Mucosa of rectum (tissue), 2 donors: ENCODE data around the gene IQSEC3.
A peak's percentile ranks its signal among the peaks of the same experiment; 100 is the strongest.

Experiments
- H3K27ac ChIP-seq, 2 donors: one replicate each; pipeline ENCODE4 v1.7.0; 2013; ENCODE audit warnings: inconsistent platforms in 2 of 2, low read depth in 2 of 2, low read length in 2 of 2
- H3K27me3 ChIP-seq, 2 donors: one replicate each; pipeline ENCODE4 v1.7.0; 2013; ENCODE audit warnings: low read length in 2 of 2; ENCODE audit not compliant: control insufficient read depth in 2 of 2, insufficient read depth in 2 of 2
- H3K36me3 ChIP-seq, 2 donors: one replicate each; pipeline ENCODE4 v1.7.0; 2013; ENCODE audit warnings: low read length in 2 of 2; ENCODE audit not compliant: control insufficient read depth in 2 of 2, insufficient read depth in 2 of 2
- H3K4me1 ChIP-seq, 2 donors: one replicate each; pipeline ENCODE4 v1.7.0; 2013; ENCODE audit warnings: low read length in 2 of 2, mild to moderate bottlenecking in 1 of 2; ENCODE audit not compliant: control insufficient read depth in 2 of 2, insufficient read depth in 2 of 2
- H3K4me3 ChIP-seq, 2 donors: one replicate each; pipeline ENCODE4 v1.7.0; 2013; ENCODE audit warnings: low read length in 2 of 2
- H3K9ac ChIP-seq, 2 donors: one replicate each; pipeline ENCODE4 v1.7.0; 2013; ENCODE audit warnings: low read length in 2 of 2, low read depth in 1 of 2, mild to moderate bottlenecking in 1 of 2
- H3K9me3 ChIP-seq, 2 donors: one replicate each; pipeline ENCODE4 v1.7.0; 2013; ENCODE audit warnings: low read length in 2 of 2; ENCODE audit not compliant: control insufficient read depth in 2 of 2
- donor health status: healthy.
- donor health status: Normal muscosa, but diverticular disease.

IQSEC3 gene

DNA sequence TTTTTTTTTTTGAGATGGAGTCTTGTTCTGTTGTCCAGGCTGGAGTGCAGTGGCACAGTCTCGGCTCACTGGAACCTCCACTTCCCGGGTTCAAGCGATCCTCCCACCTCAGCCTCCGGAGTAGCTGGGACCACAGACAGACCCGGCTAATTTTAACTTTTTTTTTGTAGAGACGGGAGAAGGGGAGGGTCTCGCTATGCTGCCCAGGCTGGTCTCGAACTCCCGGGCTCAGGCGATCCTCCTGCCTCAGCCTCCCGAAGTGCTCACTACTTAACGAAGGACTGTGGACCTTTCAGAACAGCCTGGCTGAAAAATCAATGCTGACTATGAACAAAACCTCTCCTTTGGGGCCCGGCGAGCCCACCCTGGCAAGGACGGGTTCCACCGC lies 136.5 kb downstream of the IQSEC3 start:
- Histone ChIP-seq H3K27me3 (peaks cover 21 to 41% of the 10 kb centered on the region in 2 donors), H3K4me3 (peak overlapping the region in 1 of 2 donors; percentile 52), H3K36me3 (no peaks in the 10 kb centered on the region), H3K4me1 (no peaks in the 10 kb centered on the region), H3K9me3 (no peaks in the 10 kb centered on the region), H3K9ac (no peak overlapping the region), H3K27ac (no peak overlapping the region)

DNA sequence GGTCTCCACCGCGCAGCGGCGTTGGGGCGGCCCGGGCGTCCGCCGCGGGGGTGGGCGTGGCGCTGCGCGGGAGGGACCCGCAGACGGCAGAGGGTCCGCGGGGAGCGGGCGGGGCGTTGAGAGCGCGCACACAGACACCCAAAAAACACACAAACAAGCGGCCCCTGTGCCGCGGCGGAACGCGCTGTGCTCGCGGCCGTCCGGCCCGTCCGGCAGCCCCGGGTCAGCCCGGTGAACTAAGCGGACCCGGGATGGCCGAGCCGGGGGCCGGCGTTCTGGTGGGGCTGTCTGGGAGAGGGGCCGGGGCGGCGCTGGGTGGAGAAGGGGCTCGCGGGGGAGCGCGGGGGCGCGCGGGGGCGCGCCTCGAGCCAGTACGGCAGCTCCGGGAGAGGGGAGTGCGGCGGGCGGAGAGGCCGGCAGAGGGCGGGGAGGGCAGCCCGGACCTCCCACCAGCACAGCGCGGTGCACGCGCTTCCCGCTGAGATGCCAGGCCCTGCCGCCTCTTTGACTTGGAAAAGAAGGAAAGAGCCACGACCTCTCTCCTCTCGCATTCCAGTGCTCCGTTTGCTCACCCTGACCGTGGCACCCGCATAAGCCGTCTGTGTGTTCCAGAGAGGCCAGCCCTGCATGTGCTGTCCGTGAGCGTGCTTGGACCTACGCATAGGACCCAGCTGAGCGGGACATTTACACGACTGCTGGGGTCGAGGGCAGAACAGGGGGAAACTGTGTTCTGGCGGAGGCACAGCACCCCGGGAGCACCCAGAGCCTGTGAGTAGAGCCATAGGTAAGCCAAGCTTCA lies 137.1 kb downstream of the IQSEC3 start:
- no peaks in the 10 kb centered on the region for H3K36me3 ChIP-seq
- peak overlapping the region; percentile 33 to 52 for H3K4me3 ChIP-seq
- H3K9me3 ChIP-seq: no peaks in the 10 kb centered on the region
- H3K9ac ChIP-seq: no peak overlapping the region
- no peaks in the 10 kb centered on the region for H3K4me1 ChIP-seq
- H3K27ac ChIP-seq: no peak overlapping the region
- peaks cover 21 to 39% of the 10 kb centered on the region in 2 donors for H3K27me3 ChIP-seq

DNA sequence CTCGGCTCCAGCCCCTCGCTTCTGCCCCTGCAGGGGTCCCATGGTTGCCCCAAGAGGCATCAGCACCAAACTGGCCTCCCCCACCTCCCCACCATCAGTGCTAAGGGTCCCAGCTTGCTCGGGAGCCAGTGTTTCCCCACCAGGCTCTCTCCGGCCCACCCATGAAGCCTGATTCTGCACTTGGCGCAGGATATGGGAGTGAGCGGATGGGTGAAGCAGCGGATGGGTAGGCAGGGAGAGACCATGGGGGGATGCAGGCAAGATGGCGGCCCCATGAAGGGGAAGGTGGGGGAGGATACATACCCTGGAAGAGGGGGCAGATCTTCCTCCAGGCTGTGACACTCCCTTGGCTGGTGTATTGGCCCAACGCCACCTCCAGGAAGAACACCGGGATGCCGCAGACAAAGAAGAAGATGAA lies 137.7 kb downstream of the IQSEC3 start:
- Histone ChIP-seq H3K4me1 (peaks cover 0 to 5% of the 10 kb centered on the region in 2 donors), H3K36me3 (no peaks in the 10 kb centered on the region), H3K27ac (no peak overlapping the region), H3K9ac (no peak overlapping the region), H3K4me3 (peak overlapping the region in 1 of 2 donors; percentile 52), H3K27me3 (peaks cover 23 to 37% of the 10 kb centered on the region in 2 donors), H3K9me3 (no peaks in the 10 kb centered on the region)

DNA sequence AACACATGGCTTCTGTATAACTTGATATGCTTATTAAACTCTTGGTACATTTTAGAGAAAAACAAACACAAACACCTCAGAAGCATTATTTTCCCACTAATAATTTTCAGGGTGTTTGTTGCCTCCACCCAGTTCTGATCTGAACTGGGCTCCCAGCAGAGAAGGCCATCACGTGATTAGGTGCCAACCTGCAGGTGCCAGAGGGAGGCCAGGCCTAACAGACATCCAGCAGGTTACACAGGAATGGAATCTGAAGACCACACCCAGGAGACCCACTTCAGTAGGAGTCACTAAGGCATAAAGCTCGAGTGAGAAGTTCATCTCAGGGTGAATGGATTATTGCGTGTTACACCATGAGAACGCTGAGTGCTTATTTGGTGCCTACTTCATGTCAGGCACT lies 138.5 kb downstream of the IQSEC3 start:
- H3K9ac ChIP-seq: no peak overlapping the region
- H3K27ac ChIP-seq: no peak overlapping the region
- peaks cover 23 to 37% of the 10 kb centered on the region in 2 donors for H3K27me3 ChIP-seq
- peaks cover 0 to 13% of the 10 kb centered on the region in 2 donors for H3K4me1 ChIP-seq
- no peaks in the 10 kb centered on the region for H3K36me3 ChIP-seq
- H3K4me3 ChIP-seq: no peak overlapping the region
- H3K9me3 ChIP-seq: no peaks in the 10 kb centered on the region

DNA sequence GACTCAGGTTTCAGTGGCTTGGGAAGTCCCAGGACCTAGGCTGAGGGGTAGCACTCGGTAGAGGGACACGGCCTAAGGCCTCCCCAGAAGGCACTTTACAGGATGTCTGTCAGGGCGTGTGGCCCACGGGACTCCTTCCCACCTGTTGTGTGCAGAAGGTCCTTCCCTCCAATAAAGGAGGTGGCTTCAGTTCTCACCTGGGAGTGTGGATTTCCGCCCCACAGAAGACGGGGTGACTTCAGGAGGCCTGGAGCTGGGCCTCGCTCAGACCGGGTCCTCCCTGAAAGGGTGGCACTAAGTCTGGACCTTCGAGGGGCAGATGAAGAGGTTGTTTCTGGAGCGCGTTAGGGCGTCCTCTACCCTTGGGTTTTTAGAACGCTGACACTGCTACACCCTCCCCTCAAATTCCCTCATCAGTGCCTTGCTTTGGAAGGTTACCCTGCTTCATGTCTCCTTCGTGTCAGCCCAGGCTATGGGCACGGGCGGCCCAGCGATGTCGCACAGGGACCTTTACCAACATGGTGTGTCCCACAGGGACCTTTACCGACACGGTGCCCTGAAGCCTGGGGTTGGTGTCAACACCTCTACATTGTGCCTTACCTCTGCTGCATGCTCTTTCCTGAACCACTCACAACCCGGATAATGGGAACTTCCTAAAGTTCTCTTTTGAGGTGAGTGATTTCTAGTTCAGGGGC lies 140.3 kb downstream of the IQSEC3 start:
- Histone ChIP-seq H3K36me3 (no peaks in the 10 kb centered on the region), H3K4me1 (peaks cover 0 to 30% of the 10 kb centered on the region in 2 donors), H3K4me3 (no peak overlapping the region), H3K9ac (no peak overlapping the region), H3K27me3 (peaks cover 21 to 29% of the 10 kb centered on the region in 2 donors), H3K27ac (no peak overlapping the region), H3K9me3 (no peaks in the 10 kb centered on the region)

DNA sequence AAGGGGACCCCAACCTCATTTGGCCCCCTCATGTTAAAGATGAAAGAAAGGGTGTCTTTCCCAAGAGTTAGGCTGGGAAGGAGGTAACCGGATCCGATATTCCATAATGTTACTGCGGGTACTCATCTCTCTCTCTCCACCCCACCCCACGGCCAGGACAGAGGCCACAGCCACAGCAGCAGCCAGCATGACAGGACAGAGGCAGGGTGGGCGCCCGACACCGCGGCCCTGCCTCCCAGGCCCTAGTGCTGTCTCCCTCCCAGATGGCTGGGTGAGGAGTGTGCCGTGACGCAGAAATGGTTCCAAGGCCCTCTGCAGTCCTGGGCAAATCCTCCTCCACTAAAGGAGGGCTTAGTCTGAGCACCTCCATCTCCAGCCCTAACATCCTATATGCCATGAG lies 141.2 kb downstream of the IQSEC3 start:
- H3K9ac ChIP-seq: no peak overlapping the region
- no peak overlapping the region for H3K4me3 ChIP-seq
- peaks cover 14 to 20% of the 10 kb centered on the region in 2 donors for H3K27me3 ChIP-seq
- H3K36me3 ChIP-seq: no peaks in the 10 kb centered on the region
- H3K27ac ChIP-seq: no peak overlapping the region
- peaks cover 5 to 38% of the 10 kb centered on the region in 2 donors for H3K4me1 ChIP-seq
- H3K9me3 ChIP-seq: no peaks in the 10 kb centered on the region

DNA sequence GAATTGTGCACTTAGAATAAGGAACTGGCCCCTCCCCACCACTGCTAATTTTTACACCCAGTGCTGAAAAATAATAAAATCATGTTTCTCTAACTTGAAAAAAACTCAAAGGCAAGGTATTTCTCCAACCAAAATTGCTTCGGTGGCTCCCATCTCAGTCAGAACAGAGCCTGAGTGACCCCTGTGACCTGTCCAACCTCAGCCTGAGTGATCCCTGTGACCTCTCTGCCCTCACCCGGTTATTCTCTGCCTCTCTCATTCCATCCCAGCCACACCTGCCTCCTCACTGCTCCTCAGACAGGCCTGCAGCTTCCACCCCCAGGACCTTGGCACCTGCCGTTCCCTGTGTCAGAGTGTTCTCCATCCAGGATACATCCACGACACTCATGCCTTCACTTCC lies 142.2 kb downstream of the IQSEC3 start:
- Histone ChIP-seq H3K27me3 (peaks cover 19 to 21% of the 10 kb centered on the region in 2 donors), H3K9ac (no peak overlapping the region), H3K36me3 (no peaks in the 10 kb centered on the region), H3K4me3 (no peak overlapping the region), H3K27ac (no peak overlapping the region), H3K4me1 (peaks cover 13 to 48% of the 10 kb centered on the region in 2 donors), H3K9me3 (no peaks in the 10 kb centered on the region)

DNA sequence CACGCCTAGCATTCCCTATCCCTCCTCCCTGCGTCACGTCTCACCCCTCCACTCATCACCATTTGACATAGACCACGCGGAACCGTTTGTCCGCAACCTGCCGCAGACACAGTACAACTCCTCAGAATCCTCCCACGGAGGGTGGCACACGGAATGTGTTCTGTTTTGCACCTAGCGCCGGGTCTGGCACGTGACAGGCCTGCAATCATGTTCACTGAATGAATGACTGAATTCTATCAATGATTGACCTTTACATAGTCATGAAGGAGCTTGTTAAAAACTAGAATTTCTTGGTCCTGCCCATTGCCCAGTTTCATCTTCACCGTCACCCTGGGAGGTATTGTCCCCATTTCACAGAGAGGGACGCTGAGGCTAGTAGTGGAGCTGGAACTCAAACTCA lies 142.7 kb downstream of the IQSEC3 start:
- H3K27ac ChIP-seq: no peak overlapping the region
- H3K9me3 ChIP-seq: no peaks in the 10 kb centered on the region
- peaks cover 14 to 20% of the 10 kb centered on the region in 2 donors for H3K27me3 ChIP-seq
- H3K9ac ChIP-seq: no peak overlapping the region
- no peak overlapping the region for H3K4me3 ChIP-seq
- no peaks in the 10 kb centered on the region for H3K36me3 ChIP-seq
- peaks cover 13 to 52% of the 10 kb centered on the region in 2 donors for H3K4me1 ChIP-seq

DNA sequence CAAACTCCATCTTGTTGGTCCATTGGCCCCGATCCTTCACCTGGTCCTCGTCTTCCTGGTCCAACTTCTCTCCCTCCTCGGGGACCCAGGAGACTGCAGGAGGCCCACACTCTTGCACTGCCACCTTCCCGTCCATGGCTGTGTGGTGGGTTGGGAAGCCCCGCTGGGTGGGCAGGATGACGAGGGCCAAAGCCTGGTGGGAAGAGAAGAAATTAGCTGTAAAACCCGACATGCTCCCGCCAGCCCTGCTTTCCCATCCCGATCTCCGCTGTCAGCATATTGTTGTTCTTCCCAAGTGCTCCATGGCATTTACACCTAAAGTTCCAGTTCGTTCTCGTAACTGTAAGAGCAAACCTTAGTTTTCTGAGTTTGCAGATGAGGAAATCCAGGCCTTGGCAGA lies 143.3 kb downstream of the IQSEC3 start:
- Histone ChIP-seq H3K9ac (no peak overlapping the region), H3K4me1 (peaks cover 13 to 52% of the 10 kb centered on the region in 2 donors), H3K27ac (peak overlapping the region in 1 of 2 donors; percentile 74), H3K27me3 (peaks cover 9 to 17% of the 10 kb centered on the region in 2 donors), H3K4me3 (no peak overlapping the region), H3K36me3 (no peaks in the 10 kb centered on the region), H3K9me3 (no peaks in the 10 kb centered on the region)
